Stimulated activated CD4-positive, alpha-beta T cell treated with anti-CD3 and anti-CD28 coated beads, Interleukin-12 subunit alpha, Interleukin-12 subunit beta, amount 100 ng/mL, for 4 hours (primary cell): ENCODE results near the gene PKM.
"Not testable (repeated sequence)": the region's sequence is repeated elsewhere in the genome, so short reads cannot be mapped to it uniquely, and the experiment has no call there.

Experiments used
- DNase-seq: peaks from one replicate; pipeline ENCODE4 v3.0.0-alpha.2; 2020

The PKM gene

DNA sequence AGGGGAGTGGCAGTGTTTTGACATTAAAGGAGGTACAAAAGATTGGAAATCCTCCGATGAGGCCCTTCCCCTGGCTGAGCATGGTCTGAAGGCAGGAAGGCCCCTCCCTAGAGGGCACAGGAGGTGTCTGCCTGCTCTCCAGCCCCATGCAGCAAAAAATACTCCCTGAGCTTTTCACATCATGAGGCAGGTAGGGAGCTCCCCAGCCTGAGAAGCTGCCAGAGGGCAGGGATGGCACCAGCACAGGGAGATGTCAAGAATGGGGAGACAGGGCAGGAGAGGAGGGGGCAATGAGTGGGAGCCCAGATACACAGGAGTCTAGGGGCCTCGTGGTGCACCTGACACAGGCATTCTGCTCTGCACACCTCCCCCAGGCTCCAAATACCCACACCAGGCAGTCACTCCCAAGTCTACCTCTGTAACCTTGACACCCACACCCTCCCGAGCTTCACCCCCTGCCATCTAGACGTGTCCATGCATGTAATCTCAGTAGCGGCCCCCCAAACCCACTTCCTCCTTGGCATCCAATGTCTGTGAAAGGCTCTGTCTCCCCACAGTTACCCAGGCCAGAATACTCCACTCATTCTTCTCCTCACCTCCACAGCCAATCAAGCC is 56.3 kb downstream of the PKM start:
- DNase-seq: no peak

DNA sequence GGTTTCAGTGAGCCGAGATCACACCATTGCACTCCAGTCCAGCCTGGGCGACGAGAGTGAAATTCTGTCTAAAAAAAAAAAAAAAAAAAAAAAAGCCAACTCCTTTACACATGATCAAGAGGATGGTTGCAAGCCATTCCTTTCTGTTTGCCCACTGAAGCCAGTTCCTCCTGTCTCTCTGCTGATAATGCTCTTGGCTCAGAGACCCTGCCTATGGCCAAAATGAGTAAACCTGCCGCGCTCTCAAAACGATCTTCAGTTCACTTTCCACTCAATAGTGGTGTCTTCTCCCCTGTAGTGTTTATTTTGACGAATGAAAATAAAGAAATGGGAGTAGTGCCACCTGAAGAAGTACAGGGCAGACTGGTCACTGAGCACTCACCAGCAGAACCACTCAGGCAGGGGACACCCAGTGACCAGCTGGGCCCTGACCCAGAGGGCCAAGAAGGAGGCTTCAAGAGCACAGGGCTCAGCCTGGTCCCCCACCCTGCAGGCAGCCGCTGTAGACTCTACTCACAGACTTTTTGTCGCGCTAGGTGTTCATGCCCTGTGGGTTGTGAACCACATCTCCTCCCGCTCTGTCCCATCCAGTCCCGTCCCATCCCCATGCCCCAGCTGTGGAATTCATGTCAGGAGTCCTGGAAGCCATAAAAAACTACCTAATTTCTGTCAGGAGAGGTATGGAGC is 57.0 kb downstream of the PKM start:
- no peak for DNase-seq

DNA sequence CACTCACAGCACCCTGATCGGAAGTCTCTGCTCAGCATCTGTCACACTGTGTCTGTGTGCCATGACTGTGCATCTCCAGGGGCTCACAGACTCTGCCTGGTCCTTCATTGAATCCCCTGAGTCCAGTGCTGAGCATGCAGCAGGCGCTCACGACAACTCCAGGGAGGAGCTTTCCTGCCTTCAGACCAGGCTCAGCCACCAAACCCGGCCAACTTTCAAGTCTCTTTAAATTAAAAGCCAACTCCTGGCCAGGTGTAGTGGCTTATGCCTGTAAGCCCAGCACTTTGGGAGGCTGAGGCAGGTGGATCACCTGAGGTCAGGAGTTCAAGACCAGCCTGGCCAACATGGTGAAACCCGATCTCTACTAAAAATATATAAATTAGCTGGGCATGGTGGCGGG is 57.6 kb downstream of the PKM start:
- no peak for DNase-seq

DNA sequence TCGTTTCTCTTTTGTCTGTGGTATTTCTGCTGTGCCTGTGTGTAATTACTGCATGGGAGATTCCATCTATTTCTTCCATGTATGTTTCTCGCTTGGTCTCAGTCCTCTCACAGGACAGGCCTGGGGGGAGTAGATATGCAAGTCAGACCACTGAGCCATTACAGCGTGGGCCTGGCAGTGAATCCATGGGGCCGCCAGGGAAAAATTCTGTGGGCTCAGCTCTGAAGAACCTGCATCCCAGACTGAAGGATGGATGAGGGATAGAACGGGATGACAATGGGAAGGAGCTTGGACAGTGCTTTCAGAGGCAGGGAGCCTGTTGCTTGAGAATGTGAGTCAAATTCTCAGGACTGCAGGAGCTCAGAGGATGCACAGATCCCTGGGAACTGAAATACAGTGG is 58.2 kb downstream of the PKM start:
- DNase-seq: no peak

DNA sequence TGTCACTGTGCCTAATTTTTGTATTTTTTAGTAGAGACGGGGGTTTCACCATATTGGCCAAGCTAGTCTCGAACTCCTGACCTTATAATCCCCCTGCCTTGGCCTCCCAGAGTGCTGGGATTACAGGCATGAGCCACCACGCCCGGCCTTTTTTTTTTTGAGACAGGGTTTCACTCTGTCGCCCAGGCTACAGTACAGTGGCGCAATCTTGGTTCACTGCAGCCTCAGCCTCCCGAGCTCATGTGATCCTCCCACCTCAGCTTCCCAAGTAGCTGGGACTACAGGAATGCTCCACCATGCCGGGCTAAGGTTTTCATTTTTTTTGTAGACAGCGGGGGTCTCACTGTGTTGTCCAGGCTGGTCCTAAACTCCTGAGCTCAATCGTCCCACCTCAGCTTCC is 59.0 kb downstream of the PKM start:
- not testable (repeated sequence) for DNase-seq

DNA sequence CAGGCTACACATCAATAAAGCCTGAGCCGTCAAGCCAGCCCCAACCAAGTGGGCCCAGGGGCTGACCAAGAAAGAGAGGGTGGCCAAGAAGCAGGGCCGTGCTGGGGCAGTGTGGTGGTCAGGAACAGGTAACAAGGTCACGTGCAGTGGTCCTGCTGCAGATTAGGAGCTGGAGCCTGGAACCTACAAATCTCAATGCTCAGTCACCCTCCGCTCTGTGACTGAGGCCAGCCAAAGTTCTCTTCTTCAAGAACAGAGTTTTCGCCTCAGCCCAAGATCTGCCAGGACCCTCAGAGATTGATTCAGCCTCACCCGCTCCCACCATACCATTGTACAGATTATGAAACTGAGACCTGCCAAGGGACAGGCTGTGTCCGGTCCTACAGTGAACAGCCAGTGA is 60.3 kb downstream of the PKM start:
- DNase-seq: no peak

DNA sequence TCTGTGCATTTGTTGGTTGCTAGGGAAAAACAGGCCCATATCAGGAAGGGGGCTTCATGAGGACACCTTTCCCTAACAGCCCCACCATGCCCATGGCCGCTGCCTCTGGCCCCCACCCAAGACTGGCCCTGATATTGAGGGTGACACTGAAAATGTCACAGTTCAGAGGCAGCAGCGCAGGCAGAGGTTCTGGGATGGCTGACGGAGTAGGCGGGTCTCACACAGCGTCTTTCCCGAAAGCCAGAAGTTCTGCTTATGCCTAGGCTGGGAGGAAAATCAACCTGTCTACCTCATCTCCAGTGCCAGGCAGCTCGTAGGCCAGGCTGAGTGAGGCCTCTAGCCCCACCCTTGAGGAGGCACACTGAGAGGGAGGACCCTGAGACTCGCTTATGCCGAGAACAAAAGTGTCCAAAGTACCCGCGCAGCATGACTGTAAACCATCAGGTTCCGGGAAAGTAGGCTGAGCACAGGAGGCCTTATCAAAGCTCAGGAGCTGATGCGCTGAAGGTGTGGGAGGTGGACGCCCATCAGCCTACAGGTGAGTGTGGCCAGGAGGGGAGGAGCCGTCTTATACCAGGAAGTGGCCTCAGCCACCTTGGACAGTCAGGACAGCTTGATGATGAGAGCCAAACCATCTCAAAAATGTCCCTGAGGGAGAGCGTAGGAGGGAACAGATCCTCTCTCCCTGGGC is 60.9 kb downstream of the PKM start:
- DNase-seq: no peak

DNA sequence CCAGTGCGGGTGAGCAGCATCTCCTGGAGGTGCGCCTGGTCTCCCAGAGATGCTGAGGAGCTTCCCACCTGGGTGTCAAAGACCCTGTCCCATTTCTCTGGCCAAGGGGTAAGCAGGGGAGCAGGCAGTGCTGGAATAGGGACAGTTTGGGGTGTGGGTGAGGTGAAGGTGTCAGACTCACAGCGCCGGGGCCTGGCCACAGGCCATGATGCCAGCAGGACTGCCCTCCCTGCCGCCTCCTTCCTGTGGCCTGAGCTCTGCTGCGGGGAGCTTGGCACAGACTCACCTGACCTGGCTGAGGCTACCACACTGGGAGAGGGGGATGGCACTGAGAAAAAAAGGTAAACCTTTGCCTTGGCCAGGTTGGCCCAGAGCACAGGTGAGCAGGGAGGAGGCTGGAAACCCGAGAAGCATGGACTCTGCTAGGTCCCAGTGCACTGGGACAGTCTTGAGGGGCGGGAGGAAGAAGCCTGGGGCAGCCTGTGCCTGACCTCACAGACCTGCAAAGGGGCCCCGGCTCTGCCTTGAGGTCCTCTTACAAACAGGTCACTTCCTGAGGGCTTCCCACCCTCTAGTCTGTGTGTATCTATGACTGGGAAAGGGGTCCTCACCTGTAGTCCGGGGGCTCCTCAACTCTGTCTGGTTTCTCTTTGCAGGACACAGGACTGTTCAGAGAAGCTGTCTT is 61.6 kb downstream of the PKM start:
- DNase-seq: no peak

DNA sequence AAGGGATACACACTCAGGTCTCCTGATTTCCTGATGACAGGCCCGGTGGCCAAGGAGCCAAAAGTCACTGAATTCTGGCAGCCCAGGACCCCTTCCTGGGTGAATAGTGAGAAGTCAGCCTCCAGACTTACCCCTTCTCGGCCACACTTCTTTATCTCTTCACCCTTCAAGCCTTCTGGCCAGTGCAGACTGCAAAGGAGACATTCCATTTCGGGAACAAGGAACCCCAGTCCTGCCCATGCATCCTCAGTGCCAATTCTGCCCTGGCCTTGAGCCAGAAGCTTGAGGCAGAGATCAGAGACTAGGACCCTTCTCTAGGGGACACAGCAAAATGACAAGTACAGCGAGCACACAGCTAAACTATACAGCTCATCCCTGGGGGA is 62.2 kb downstream of the PKM start:
- DNase-seq: no peak

DNA sequence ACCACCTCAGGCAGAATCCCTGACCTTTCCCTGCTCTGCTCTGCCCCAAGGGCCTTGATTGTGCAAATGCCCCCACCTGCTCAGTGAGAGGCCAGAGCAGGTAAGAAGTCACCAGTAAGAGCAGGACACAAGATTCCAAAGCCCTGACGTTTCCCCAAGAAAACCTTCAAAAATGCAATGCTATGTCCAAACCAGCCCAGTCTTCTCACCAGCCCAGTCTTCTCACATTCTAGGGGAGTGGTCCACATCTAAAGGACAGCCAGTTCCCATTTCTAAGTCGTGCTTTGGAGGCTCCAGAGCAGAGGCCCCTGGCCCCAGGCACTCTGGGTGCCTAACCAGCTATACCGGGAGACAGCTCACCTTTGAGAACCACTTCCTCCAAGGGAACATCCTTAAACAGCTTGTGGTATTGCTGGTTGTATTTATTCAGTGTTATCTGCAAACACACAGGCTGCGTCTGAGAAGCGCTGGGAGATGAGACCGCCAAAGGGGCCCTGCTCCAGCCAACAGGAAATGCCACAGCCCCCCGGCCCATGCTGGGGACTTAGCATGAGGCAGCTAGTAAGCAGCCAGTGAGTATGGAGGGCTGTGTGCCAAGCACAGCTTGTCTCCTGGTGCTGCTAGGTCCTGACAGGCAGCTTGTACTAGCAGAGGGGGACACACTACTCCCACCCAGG is 62.7 kb downstream of the PKM start:
- no peak for DNase-seq

DNA sequence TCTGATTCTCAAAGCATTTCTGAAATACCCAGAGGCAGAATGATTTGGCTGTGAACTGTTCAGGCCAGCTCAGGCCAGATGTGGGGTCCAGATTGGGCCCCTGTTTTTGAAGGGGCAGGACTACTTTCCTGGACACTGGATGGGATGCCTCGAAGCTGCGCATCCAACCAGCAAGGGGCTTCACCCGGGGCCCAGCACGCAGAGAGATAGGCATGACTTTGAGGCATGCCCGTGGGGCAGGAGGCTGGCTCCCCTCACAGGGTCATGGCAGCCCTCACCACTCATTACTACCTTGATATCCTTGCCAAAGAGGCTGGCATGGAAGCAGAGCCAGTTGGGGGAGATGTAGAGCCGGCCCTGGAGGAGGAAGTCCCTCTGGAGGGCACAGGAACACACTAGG is 63.5 kb downstream of the PKM start:
- DNase-seq: no peak

DNA sequence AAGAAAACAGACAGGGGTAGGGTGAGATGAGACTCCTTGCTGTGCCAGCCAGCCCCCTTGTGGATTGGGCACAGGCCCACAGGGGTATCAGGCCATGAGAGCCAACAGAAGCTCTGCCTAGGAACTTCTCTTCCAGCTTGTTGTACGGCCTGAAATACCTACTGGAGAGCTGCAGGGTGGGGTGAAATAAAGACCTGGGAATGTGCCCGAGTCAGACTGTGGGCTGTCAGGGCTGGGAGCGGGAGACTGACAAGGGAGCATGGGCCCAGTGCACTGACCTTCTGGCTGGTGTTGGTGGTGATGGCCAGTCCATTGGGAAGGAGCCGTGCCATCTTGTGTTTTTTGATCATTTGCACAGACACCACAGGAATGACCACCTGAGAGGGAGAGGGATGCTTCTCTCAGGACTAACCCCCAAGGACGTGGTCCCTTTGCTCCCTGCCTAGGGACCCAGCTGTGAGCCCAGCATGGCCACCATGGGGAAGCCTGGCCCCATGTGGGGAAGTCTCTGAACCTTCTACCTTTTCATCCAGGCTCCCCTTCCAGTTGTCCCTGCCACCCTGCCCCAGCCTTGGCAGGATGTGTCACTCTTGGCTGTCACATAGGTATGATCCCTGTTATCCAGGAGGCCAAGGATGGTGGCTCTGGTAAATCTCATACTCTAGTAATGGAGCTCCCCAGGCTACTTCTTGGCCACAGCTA is 64.1 kb downstream of the PKM start:
- no peak for DNase-seq

DNA sequence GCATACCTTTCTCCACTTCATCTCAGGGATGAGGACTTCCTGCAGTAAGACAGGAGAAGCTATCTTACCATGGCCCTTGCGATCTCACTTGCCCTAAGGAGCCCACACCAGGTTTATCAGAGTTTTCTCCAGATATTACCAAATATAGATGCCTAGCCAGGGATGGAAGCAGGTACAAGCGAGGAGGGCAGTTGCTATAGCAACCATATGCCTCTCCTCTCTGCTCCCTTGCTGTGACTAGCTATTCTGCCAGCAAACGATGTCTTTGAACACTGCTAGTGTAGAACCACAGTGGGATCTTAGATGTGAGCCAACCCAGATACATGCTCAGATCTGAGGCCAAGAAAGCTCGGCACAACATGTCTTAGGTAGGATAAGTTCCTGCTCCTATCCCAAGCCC is 67.3 kb downstream of the PKM start:
- DNase-seq: no peak

DNA sequence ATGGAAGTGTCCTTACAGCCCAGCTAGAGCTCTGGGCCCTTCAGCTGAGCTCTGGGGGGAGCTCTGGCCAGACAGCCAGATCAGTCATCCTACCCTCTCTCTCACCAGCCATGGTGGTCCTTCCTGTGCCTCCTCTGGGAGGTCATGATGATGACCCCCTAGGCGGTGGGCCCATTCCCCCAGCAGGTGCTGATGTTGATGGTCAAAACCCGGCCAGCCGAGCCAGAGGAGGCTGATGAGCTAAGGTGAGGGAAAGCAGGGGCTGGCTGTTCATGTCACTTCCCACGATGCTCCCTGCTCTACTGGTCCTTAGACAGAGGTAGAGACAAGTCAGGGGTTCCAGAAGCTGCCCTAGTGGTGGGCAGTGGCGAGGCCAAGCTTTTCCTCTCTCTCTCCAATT is 68.4 kb downstream of the PKM start:
- DNase-seq: no peak

DNA sequence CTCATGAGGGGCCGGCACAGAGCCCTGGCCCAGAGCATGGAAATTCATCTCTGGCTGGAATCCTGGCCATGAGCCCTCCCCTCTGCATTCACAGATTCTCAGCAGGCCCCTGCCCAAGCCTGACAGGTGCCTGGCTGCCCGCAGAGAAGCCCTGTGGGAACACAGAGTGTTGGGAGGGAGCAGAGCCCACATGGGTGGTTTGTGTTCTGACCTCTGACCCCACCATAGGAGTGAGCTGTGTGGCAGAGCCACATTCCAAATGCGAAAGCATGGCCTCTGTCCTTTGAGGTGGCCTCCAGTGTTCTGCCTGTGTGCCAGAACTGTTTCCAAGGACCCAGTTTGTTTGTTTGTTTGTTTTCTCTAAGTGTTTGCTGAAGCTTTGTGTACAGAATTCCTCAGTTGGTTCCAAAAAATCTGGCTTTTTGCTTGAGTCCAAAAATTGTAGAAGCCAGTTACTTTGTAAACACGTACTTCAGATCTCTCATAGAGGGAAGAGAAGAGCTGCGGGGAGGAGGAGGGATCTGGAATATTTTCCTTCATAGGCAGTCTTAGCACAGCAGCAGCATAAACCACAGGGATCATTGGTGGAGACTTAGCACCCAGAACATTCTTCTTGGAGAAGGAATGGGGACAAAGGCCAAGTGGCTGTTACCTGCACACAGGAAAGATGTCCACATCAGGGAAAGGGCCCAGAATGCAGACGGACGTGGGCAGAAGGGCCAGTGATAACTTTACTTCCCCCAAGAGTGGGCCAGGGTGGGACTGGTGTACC is 69.4 kb downstream of the PKM start:
- no peak for DNase-seq

DNA sequence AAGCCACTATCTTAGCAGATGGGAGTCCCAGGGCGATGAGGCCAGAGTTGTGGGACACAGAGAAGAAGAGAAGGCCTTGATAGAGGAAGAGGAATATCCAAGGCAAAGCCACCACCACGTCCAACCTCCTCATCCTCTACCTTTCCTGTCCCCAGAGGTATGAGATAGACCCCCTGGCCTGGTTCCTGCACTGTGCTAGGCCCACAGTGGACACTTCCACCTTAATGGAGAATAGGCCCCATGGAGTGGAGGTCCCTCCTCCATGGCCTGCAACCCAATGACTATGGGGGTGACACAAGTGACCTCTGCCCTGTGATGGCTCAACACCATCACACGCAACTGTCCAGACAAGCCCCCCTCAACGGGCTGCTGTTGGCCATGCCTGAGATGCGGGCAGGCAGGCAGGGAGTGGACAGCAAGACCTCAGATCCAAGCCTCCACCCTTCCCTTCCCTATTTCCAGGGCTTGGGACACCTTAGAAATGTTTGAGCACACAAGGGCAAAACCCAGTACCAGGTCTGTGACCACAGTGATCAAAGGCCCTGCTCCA is 70.2 kb downstream of the PKM start:
- no peak for DNase-seq

DNA sequence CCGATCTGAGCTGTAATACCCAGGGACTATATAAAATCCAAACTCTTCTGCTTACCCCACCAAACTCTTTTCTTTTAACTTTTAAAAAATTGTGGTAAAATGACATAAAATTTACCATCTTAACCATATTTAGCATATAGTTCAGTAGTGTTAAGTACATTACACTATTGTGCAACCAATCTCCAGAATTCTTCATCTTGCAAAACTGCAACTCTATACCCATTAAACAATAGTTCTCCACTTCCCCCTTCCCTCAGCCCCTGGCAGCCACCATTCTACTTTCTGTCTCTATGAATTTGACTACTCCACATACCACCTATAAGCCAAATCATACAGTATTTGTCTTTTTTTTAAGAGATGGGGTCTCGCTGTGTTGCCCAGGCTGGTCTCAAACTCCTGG is 74.1 kb downstream of the PKM start:
- no peak for DNase-seq

DNA sequence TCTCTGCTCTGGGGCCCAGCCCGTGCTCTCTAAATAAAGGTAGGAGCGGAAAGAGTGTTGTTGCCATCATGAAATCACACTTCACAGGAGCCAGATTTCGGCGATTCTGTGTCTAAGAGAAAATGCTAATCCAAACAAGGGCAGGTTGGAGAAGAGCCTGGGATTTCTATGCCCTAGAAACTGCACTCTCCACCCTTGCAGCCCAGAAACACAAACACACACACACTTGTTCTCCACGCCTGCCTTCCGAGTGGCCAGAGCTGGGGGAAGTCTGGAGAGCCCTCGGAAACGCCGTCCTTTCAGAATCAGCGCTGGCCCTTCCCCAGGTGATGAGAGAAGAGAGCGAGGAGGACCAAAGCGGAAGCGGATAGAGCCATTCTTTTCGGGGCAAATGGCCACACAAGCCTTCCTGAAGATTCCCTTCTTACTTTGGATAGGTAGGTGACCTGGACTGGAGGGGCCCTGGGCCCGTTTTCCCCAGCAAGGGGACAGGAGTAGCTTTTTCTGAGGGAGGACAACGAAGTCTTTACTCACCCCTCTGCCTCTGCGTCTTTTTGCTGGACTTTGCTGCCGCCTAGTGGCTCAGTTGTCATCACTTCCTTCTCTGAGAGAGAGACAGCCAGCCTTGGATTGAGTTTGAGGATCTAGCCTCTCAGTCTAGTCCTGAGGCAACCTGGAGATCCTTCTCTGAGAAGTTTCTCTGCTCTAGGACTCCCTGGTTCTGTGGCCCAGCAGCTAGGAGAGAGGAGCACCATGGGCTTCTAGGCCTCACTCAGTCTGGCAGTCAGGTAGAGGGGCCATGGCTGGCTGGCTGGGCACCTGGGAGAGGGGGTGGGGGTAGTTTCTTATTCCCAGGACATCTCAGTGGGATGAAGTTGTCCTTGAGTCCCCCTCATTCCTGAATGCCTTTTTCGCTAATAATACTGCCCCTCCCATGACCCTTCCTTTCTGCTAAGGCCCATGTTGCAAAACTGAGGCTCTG is 75.1 kb downstream of the PKM start:
- DNase-seq: peak; percentile 82

DNA sequence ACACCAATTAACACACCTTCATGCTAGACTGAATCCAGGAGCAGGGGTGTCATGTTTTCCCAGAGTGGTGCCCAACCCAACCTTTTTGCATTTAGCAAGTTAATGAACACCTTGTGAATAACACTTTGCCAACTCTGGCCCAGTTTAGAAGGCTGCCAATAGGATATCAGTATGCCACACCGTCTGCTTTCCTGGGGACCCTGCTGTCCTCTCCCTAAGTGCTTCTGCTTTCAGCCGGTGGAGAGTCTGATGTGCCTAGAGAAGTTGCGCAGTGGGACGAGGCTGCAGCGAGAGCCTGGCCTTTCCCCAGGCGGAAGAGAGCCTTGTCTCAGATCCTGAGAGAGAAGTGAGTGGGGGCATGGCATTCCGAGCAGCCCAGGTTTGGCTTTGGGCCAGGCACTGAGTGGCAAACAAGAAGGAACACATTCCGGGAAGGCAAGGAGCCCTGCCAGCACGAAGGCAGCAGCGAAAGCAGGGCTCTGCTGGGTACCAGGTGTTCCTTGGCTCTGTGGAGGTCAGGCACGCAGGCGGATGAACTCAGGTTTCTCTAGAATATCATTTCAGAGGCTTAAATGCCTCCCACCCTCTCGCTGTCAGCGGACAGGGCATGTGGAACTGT is 75.9 kb downstream of the PKM start:
- no peak for DNase-seq

DNA sequence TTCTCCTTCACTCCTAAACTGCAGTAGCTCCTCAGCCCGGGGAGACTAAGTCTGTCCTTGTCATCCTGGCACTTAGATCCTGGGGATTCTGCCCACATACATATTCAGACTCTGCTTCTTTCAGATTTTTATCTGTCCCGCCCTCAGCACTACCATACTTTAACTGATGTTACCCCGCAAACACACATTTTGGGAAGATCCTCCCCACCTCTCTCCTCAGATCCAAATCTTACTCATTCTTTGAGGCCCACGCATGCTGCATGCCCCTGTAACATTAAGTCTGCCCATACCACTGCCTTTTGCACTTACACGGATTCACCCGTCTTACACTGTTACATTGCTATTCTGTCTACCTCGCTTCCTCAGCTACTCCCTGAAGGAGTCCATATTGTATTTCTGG is 76.7 kb downstream of the PKM start:
- no peak for DNase-seq
